ENCODE data around the gene SCN10A.

The SCN10A gene

DNA sequence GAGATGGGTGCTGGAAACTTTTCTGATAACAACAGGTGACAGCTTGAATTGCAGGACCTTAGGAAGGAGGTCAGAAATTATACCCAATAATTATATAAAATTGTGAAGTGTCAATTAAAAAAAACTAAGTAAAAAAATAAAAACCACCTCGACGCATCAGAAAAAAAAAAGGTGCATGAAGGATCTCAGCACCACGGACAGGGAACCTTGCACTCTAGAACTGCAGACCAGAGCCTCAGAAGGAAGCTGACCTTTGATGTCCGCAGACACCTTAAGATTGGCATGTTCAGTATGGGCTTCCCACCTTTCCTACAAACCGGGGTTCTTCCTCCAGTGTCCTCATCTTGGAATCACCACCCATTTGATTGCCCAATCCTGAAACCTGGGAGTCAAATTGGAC is 60.9 kb downstream of the SCN10A start:
- H3K27me3 ChIP-seq (replicated peaks; ENCODE audit: control insufficient read depth, insufficient read depth, low read length) = no peaks in the 10 kb centered on the region; the same call in 1 of the 2 replicates
- H3K36me3 ChIP-seq (ENCODE audit: control insufficient read depth, insufficient read depth, low read length) = no peaks in the 10 kb centered on the region
- H3K4me3 ChIP-seq (replicated peaks; ENCODE audit: low read depth, low read length) = no peak overlapping the region
- no peak for DNase-seq (ENCODE audit: extremely low read depth, insufficient read length)
- TF ChIP-seq, protein P1, sequence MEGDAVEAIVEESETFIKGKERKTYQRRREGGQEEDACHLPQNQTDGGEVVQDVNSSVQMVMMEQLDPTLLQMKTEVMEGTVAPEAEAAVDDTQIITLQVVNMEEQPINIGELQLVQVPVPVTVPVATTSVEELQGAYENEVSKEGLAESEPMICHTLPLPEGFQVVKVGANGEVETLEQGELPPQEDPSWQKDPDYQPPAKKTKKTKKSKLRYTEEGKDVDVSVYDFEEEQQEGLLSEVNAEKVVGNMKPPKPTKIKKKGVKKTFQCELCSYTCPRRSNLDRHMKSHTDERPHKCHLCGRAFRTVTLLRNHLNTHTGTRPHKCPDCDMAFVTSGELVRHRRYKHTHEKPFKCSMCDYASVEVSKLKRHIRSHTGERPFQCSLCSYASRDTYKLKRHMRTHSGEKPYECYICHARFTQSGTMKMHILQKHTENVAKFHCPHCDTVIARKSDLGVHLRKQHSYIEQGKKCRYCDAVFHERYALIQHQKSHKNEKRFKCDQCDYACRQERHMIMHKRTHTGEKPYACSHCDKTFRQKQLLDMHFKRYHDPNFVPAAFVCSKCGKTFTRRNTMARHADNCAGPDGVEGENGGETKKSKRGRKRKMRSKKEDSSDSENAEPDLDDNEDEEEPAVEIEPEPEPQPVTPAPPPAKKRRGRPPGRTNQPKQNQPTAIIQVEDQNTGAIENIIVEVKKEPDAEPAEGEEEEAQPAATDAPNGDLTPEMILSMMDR (IDR thresholded peaks at IDR 0.05; ENCODE audit: insufficient read depth, low read length, poor library complexity, severe bottlenecking) = no peak

DNA sequence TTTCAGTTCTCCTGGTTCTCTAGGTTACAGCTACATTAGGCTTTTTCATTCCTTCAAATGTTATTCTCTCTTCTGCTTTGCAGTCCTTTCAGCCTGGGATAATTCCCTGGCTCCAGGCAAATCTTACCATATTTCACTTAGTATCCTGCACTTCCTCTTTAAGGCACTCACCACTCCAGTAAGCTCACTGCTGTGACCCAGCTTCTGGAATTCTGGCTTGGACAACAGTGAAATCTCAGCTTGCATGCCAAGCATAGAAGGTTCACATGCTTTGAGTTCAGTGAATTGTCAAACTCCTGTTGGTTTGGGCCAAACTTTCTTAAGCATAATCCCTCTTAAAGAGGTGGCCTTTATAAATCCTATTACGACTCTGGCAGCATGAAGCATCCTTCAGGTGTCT is 69.4 kb downstream of the SCN10A start:
- Histone ChIP-seq H3K36me3 (ENCODE audit: control insufficient read depth, insufficient read depth, low read length) (no peaks in the 10 kb centered on the region), H3K27me3 (replicated peaks; ENCODE audit: control insufficient read depth, insufficient read depth, low read length) (no peaks in the 10 kb centered on the region; the same call in 1 of the 2 replicates), H3K4me3 (replicated peaks; ENCODE audit: low read depth, low read length) (no peak overlapping the region)
- no peak for DNase-seq (ENCODE audit: extremely low read depth, insufficient read length)
- TF ChIP-seq, protein P1 (IDR thresholded peaks at IDR 0.05; ENCODE audit: insufficient read depth, low read length, poor library complexity, severe bottlenecking) = no peak

DNA sequence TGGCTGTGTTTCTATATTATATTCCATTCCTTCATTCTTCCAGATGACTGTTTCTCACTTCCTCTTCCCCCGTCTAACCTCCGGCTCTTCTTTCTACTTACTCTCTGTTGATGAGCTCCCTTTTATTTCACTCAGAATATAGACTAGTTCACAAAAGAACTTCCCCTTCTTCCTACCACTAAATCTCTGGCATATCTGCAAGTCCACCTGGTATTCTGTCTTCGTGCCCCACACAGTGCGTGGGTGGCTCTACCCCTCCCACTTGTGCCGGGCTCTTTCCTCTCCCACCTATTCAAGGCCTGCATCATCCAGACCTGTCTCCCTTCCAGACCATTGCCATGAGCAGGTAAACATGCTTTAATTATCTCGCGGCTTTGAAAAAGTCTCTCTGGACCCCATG is 73.0 kb downstream of the SCN10A start:
- TF ChIP-seq, protein P1 (IDR thresholded peaks at IDR 0.05; ENCODE audit: insufficient read depth, low read length, poor library complexity, severe bottlenecking) = no peak
- H3K4me3 ChIP-seq (replicated peaks; ENCODE audit: low read depth, low read length) = no peak overlapping the region
- H3K36me3 ChIP-seq (ENCODE audit: control insufficient read depth, insufficient read depth, low read length) = no peaks in the 10 kb centered on the region
- H3K27me3 ChIP-seq (replicated peaks; ENCODE audit: control insufficient read depth, insufficient read depth, low read length) = no peaks in the 10 kb centered on the region; the same call in 1 of the 2 replicates
- DNase-seq (ENCODE audit: extremely low read depth, insufficient read length) = no peak

DNA sequence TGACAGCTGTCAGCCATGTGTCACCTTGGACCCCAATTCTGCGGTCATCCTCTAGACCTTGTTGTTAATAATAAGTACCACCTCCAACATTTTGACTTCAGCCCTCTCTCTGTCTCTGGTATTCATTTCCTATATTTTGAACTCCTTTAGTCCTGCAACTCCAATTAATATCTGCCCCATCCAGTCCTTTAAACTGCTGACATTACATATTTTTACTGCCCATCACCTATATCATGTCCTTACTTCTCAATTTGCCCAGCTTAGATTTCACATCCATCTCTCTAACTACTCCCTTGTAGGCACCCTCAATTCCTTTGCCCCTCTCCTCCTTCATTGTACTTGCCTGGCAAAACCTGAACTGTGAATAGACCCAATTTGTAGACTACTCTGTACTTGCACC is 73.5 kb downstream of the SCN10A start:
- no peak for DNase-seq (ENCODE audit: extremely low read depth, insufficient read length)
- TF ChIP-seq, protein P1 (IDR thresholded peaks at IDR 0.05; ENCODE audit: insufficient read depth, low read length, poor library complexity, severe bottlenecking) = no peak
- Histone ChIP-seq H3K36me3 (ENCODE audit: control insufficient read depth, insufficient read depth, low read length) (no peaks in the 10 kb centered on the region), H3K4me3 (replicated peaks; ENCODE audit: low read depth, low read length) (no peak overlapping the region), H3K27me3 (replicated peaks; ENCODE audit: control insufficient read depth, insufficient read depth, low read length) (no peaks in the 10 kb centered on the region; the same call in 1 of the 2 replicates)

DNA sequence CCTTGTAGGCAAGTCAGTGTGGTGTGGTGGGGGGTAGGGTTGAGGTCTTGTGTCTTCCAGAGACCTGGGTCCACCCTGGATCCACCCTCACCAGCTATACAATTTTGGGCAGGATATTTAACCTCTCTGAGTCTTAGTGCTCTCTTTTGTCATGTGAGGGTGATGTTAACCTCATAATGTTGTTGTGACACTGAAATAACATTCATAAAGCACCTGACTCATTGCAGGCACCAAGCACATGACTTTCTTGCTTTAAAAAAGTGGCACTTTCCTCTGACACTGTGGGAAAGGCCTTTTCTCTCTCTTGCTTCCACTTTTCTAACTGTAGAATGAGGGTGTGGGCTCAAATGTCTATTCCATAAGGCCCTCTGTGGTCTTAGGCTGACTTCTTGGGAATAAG is 75.5 kb downstream of the SCN10A start:
- Histone ChIP-seq H3K4me3 (replicated peaks; ENCODE audit: low read depth, low read length) (no peak overlapping the region), H3K36me3 (ENCODE audit: control insufficient read depth, insufficient read depth, low read length) (no peaks in the 10 kb centered on the region), H3K27me3 (replicated peaks; ENCODE audit: control insufficient read depth, insufficient read depth, low read length) (no peaks in the 10 kb centered on the region; the same call in 1 of the 2 replicates)
- TF ChIP-seq, protein P1 (IDR thresholded peaks at IDR 0.05; ENCODE audit: insufficient read depth, low read length, poor library complexity, severe bottlenecking) = no peak
- no peak for DNase-seq (ENCODE audit: extremely low read depth, insufficient read length)

DNA sequence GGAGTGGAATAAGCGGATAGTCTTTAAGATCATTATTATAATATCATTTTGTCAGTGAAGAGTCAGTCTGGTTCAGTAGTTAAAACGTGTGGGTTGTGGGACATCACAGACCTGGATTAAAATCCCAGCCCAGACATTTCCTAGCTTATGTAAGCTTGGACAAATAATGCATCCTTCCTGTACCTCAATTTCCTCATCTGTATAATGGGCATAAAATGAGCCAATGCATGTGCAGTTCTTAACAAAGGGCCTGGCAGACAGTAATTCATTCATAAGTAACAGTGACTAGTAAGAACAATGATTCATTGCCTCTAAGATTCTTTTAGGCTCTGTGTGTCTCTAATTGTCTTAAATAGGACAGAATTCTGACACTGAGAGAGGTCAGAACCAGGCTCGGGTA is 76.1 kb downstream of the SCN10A start:
- no peaks in the 10 kb centered on the region for H3K36me3 ChIP-seq (ENCODE audit: control insufficient read depth, insufficient read depth, low read length)
- no peak for DNase-seq (ENCODE audit: extremely low read depth, insufficient read length)
- H3K27me3 ChIP-seq (replicated peaks; ENCODE audit: control insufficient read depth, insufficient read depth, low read length) = no peaks in the 10 kb centered on the region; the same call in 1 of the 2 replicates
- H3K4me3 ChIP-seq (replicated peaks; ENCODE audit: low read depth, low read length) = no peak overlapping the region
- TF ChIP-seq, protein P1 (IDR thresholded peaks at IDR 0.05; ENCODE audit: insufficient read depth, low read length, poor library complexity, severe bottlenecking) = no peak
